ENCODE measurements around the gene OTOS. TPM values are rescaled to one million over a fixed set of nuclear protein-coding genes. Genes with fewer than 3 reads are reported as not detected.

The OTOS gene
- total RNA-seq, 1 donor from 2014 or later = not detected

GRCh38 chr2:240162939-240163714 lies 22.7 kb upstream of the OTOS start:
- H3K27ac Mint-ChIP-seq = no peak overlapping the region
- H3K9me3 Mint-ChIP-seq = peaks cover 8% of the 10 kb centered on the region
- H3K4me3 Mint-ChIP-seq = no peak overlapping the region
- no peak for DNase-seq
- no peaks in the 10 kb centered on the region for H3K36me3 Mint-ChIP-seq (ENCODE audit: low read depth)
- no peaks in the 10 kb centered on the region for H3K27me3 Mint-ChIP-seq
- no peaks in the 10 kb centered on the region for H3K4me1 Mint-ChIP-seq
- intact Hi-C loops (cut with micrococcal nuclease) = no loop called here

GRCh38 chr2:240162531-240162930 lies 22.1 kb upstream of the OTOS start:
- H3K4me3 Mint-ChIP-seq = no peak overlapping the region
- no peaks in the 10 kb centered on the region for H3K4me1 Mint-ChIP-seq
- H3K27ac Mint-ChIP-seq = no peak overlapping the region
- no peaks in the 10 kb centered on the region for H3K36me3 Mint-ChIP-seq (ENCODE audit: low read depth)
- DNase-seq = no peak
- intact Hi-C loops (cut with micrococcal nuclease) = no loop called here
- H3K9me3 Mint-ChIP-seq = peaks cover 8% of the 10 kb centered on the region
- H3K27me3 Mint-ChIP-seq = no peaks in the 10 kb centered on the region

GRCh38 chr2:240162032-240162431 lies 21.6 kb upstream of the OTOS start:
- DNase-seq = no peak
- intact Hi-C loops (cut with micrococcal nuclease) = no loop called here

GRCh38 chr2:240161087-240161750 lies 20.8 kb upstream of the OTOS start:
- intact Hi-C loops (cut with micrococcal nuclease) = no loop called here
- DNase-seq = no peak
- no peaks in the 10 kb centered on the region for H3K36me3 Mint-ChIP-seq (ENCODE audit: low read depth)
- H3K9me3 Mint-ChIP-seq = peaks cover 8% of the 10 kb centered on the region
- H3K4me1 Mint-ChIP-seq = no peaks in the 10 kb centered on the region
- no peak overlapping the region for H3K27ac Mint-ChIP-seq
- no peak overlapping the region for H3K4me3 Mint-ChIP-seq
- no peaks in the 10 kb centered on the region for H3K27me3 Mint-ChIP-seq

More at GRCh38 chr2:240162032-240162431, 21.6 kb upstream of the OTOS start:
- Mint-ChIP-seq H3K36me3 (ENCODE audit: low read depth) (no peaks in the 10 kb centered on the region), H3K4me3 (no peak overlapping the region), H3K4me1 (no peaks in the 10 kb centered on the region), H3K27ac (no peak overlapping the region), H3K9me3 (peaks cover 8% of the 10 kb centered on the region), H3K27me3 (no peaks in the 10 kb centered on the region)

GRCh38 chr2:240160291-240161086 lies 20.0 kb upstream of the OTOS start:
- no peaks in the 10 kb centered on the region for H3K36me3 Mint-ChIP-seq (ENCODE audit: low read depth)
- intact Hi-C loops (cut with micrococcal nuclease) = no loop called here
- no peaks in the 10 kb centered on the region for H3K4me1 Mint-ChIP-seq
- peaks cover 8% of the 10 kb centered on the region for H3K9me3 Mint-ChIP-seq
- H3K27me3 Mint-ChIP-seq = no peaks in the 10 kb centered on the region
- no peak for DNase-seq
- no peak overlapping the region for H3K27ac Mint-ChIP-seq
- no peak overlapping the region for H3K4me3 Mint-ChIP-seq

- Mint-ChIP-seq H3K27ac (no peak overlapping the region), H3K36me3 (ENCODE audit: low read depth) (no peaks in the 10 kb centered on the region), H3K4me3 (no peak overlapping the region), H3K4me1 (no peaks in the 10 kb centered on the region), H3K27me3 (no peaks in the 10 kb centered on the region), H3K9me3 (peaks cover 8% of the 10 kb centered on the region)
- intact Hi-C loops (cut with micrococcal nuclease) = no loop called here
- DNase-seq = no peak
These were observed 18.9 kb upstream of the OTOS start for GRCh38 chr2:240159251-240159839.

- Mint-ChIP-seq H3K36me3 (ENCODE audit: low read depth) (no peaks in the 10 kb centered on the region), H3K27me3 (no peaks in the 10 kb centered on the region), H3K9me3 (no peaks in the 10 kb centered on the region), H3K4me1 (no peaks in the 10 kb centered on the region), H3K27ac (no peak overlapping the region), H3K4me3 (no peak overlapping the region)
- intact Hi-C loops (cut with micrococcal nuclease) = no loop called here
- DNase-seq = no peak
These were observed 16.7 kb upstream of the OTOS start for GRCh38 chr2:240157147-240157470.

- intact Hi-C loops (cut with micrococcal nuclease) = no loop called here
- no peak overlapping the region for H3K27ac Mint-ChIP-seq
- no peaks in the 10 kb centered on the region for H3K4me1 Mint-ChIP-seq
- H3K36me3 Mint-ChIP-seq (ENCODE audit: low read depth) = no peaks in the 10 kb centered on the region
- no peak for DNase-seq
- H3K4me3 Mint-ChIP-seq = no peak overlapping the region
- H3K9me3 Mint-ChIP-seq = no peaks in the 10 kb centered on the region
- no peaks in the 10 kb centered on the region for H3K27me3 Mint-ChIP-seq
These were observed 16.1 kb upstream of the OTOS start for GRCh38 chr2:240156435-240157146.

GRCh38 chr2:240155745-240156390 lies 15.4 kb upstream of the OTOS start:
- H3K27me3 Mint-ChIP-seq = peaks cover 2% of the 10 kb centered on the region
- no peaks in the 10 kb centered on the region for H3K9me3 Mint-ChIP-seq
- no peaks in the 10 kb centered on the region for H3K4me1 Mint-ChIP-seq
- H3K36me3 Mint-ChIP-seq (ENCODE audit: low read depth) = no peaks in the 10 kb centered on the region
- intact Hi-C loops (cut with micrococcal nuclease) = no loop called here
- no peak for DNase-seq
- no peak overlapping the region for H3K4me3 Mint-ChIP-seq
- H3K27ac Mint-ChIP-seq = no peak overlapping the region

GRCh38 chr2:240155048-240155744 lies 14.7 kb upstream of the OTOS start:
- Mint-ChIP-seq H3K27me3 (peaks cover 2% of the 10 kb centered on the region), H3K4me1 (no peaks in the 10 kb centered on the region), H3K36me3 (ENCODE audit: low read depth) (no peaks in the 10 kb centered on the region), H3K9me3 (no peaks in the 10 kb centered on the region), H3K27ac (no peak overlapping the region), H3K4me3 (no peak overlapping the region)
- no peak for DNase-seq
- intact Hi-C loops (cut with micrococcal nuclease) = no loop called here

- no peak for DNase-seq
- no peak overlapping the region for H3K27ac Mint-ChIP-seq
- peaks cover 2% of the 10 kb centered on the region for H3K4me1 Mint-ChIP-seq
- intact Hi-C loops (cut with micrococcal nuclease) = no loop called here
- no peaks in the 10 kb centered on the region for H3K9me3 Mint-ChIP-seq
- H3K4me3 Mint-ChIP-seq = no peak overlapping the region
- H3K36me3 Mint-ChIP-seq (ENCODE audit: low read depth) = no peaks in the 10 kb centered on the region
- H3K27me3 Mint-ChIP-seq = peaks cover 2% of the 10 kb centered on the region
These were observed 14.1 kb upstream of the OTOS start for GRCh38 chr2:240154606-240155005.

- Mint-ChIP-seq H3K27ac (no peak overlapping the region), H3K27me3 (peaks cover 2% of the 10 kb centered on the region), H3K9me3 (no peaks in the 10 kb centered on the region)
These were observed 13.0 kb upstream of the OTOS start for GRCh38 chr2:240153418-240153817.

More at GRCh38 chr2:240153418-240153817, 13.0 kb upstream of the OTOS start:
- Mint-ChIP-seq H3K4me3 (no peak overlapping the region), H3K4me1 (peaks cover 2% of the 10 kb centered on the region), H3K36me3 (ENCODE audit: low read depth) (no peaks in the 10 kb centered on the region)
- DNase-seq = no peak
- intact Hi-C loops (cut with micrococcal nuclease) = no loop called here

Measured in activated CD4-positive, alpha-beta T cell treated with anti-CD3 and anti-CD28 coated beads, Interleukin-2, amount 10 ng/mL, durations not matched to agents 24 days and 14 days (primary cell).